Measurements from ENCODE around the gene HSPB7.

- TF ChIP-seq CTCF (conservative IDR thresholded peaks at IDR 0.05; ENCODE audit: low read depth in 2 of 2) = no peak
- TF ChIP-seq EZH2 (IDR thresholded peaks at IDR 0.05; ENCODE audit: low read depth, unreplicated experiment) = no peak
- TF ChIP-seq POLR2AphosphoS5 (IDR thresholded peaks at IDR 0.05; ENCODE audit: low read depth) = no peak
- no peak for TF ChIP-seq ZNF114 (CRISPR knock-in tag; IDR thresholded peaks at IDR 0.05)
- TF ChIP-seq CREB1 (CRISPR knock-in tag; IDR thresholded peaks at IDR 0.05; ENCODE audit: low read depth) = no peak
- TF ChIP-seq REST (IDR thresholded peaks at IDR 0.05; ENCODE audit: unreplicated experiment) = no peak
- no peak for TF ChIP-seq ETS1 (IDR thresholded peaks at IDR 0.05)
- no peak for TF ChIP-seq EZH2phosphoT487 (IDR thresholded peaks at IDR 0.05; ENCODE audit: unreplicated experiment)
- no peak for TF ChIP-seq JUNB (IDR thresholded peaks at IDR 0.05; ENCODE audit: unreplicated experiment)
- TF ChIP-seq ZNF331 (CRISPR knock-in tag; IDR thresholded peaks at IDR 0.05; ENCODE audit: low read depth) = no peak
- TF ChIP-seq STAT1 (IDR thresholded peaks at IDR 0.05; ENCODE audit: unreplicated experiment) = no peak
- no peak for TF ChIP-seq NANOG (IDR thresholded peaks at IDR 0.05; ENCODE audit: borderline replicate concordance)
- no peak for TF ChIP-seq ZNF462 (CRISPR knock-in tag; IDR thresholded peaks at IDR 0.05)
Measured at GRCh38 chr1:16041200-16041599, 23.4 kb upstream of the HSPB7 start.
